Mucosa of descending colon (tissue), 3 donors: Measurements from ENCODE around the gene PCDHGA8. TPM values are rescaled to one million over a fixed set of nuclear protein-coding genes. Genes with fewer than 3 reads are reported as not detected.
A peak's percentile ranks its signal among the peaks of the same experiment; 100 is the strongest.

ENCODE experiments used
- ATAC-seq: fragments of 200-7000 bp; cut with Tn5 transposase; one replicate; pipeline ENCODE4 v1.9.1; 2020; ENCODE audit warnings: mild to moderate bottlenecking, moderate library complexity
- DNase-seq, 3 donors: peaks; one replicate each; pipeline ENCODE4 v3.0.0-alpha.2; 2020
- H3K36me3 ChIP-seq: fragments of 200-600 bp; one replicate; pipeline ENCODE4 v1.8.0; 2021; ENCODE audit warnings: low read depth, mild to moderate bottlenecking
- H3K4me1 ChIP-seq: fragments of 200-600 bp; one replicate; pipeline ENCODE4 v1.8.0; 2021; ENCODE audit warnings: low read depth, mild to moderate bottlenecking
- H3K4me3 ChIP-seq: fragments of 200-600 bp; one replicate; pipeline ENCODE4 v1.8.0; 2021; ENCODE audit warnings: mild to moderate bottlenecking
- H3K9me3 ChIP-seq: fragments of 200-600 bp; one replicate; pipeline ENCODE4 v1.8.0; 2021; ENCODE audit warnings: mild to moderate bottlenecking
- CTCF ChIP-seq: fragments of 200-600 bp; IDR thresholded peaks from one replicate; pipeline ENCODE4 v1.8.0; 2022; ENCODE audit warnings: antibody characterized with exemption, mild to moderate bottlenecking
- intact Hi-C, 2 donors: fragments of 100-400 bp; cut with DNase I in 1 of 2; cut with micrococcal nuclease in 1 of 2; formaldehyde crosslinking; loops; one replicate each; pipeline versions ENCODE4 v1.11.0 to v1.11.1; 2022; cut with DNase I, micrococcal nuclease
- total RNA-seq, 3 donors: library from RNA; stranded (reverse); fragmentation: NEBNext Ultra II Directional in 2 of 3; extraction: Animal tissue kit (Norgen Biotek cat#: 25700) in 2 of 3; gene quantifications; one replicate each; pipeline versions ENCODE4 v1.2.1 to v1.2.4, GENCODE V29; 2021 to 2023
- donor health status: DM: no; HTN: no; CAD: no; lungs with moderate emphysema.
- donor health status: DM: no; HTN: no; CAD: no.
- donor health status: DM: no; HTN: yes; CAD: no.

The PCDHGA8 gene
- total RNA-seq, 3 donors from 2014 or later, result 0.78 to 3.8 (median 0.87) TPM

- no peak for ATAC-seq
- no peak for DNase-seq
- intact Hi-C loops, result no loop called here
Measured at GRCh38 chr5:141356950-141357349, 35.5 kb upstream of the PCDHGA8 start.

GRCh38 chr5:141359790-141360426 is 32.5 kb upstream of the PCDHGA8 start, which contains the start of gene PCDHGB2:
Gene PCDHGB2 (plus strand): TSS chr5:141359994. CDS start chr5:141360136, 142 bp downstream.
- no peak for TF ChIP-seq CTCF
- H3K36me3 ChIP-seq, result no peaks in the 10 kb centered on the region
- H3K4me1 ChIP-seq, result no peaks in the 10 kb centered on the region
- ATAC-seq (peak; percentile 33), DNase-seq (no peak)
- intact Hi-C loops, result no loop called here
- peaks cover 56% of the 10 kb centered on the region for H3K9me3 ChIP-seq
- H3K4me3 ChIP-seq, result no peak within 1 kb of the TSS

More at GRCh38 chr5:141356950-141357349, 35.5 kb upstream of the PCDHGA8 start:
- Histone ChIP-seq H3K4me3 (no peak overlapping the region), H3K36me3 (no peaks in the 10 kb centered on the region), H3K4me1 (no peaks in the 10 kb centered on the region), H3K9me3 (peaks cover 47% of the 10 kb centered on the region)
- no peak for TF ChIP-seq CTCF

GRCh38 chr5:141360685-141361084 is 31.7 kb upstream of the PCDHGA8 start:
- Histone ChIP-seq H3K9me3 (peaks cover 56% of the 10 kb centered on the region), H3K4me3 (no peak overlapping the region), H3K4me1 (no peaks in the 10 kb centered on the region), H3K36me3 (no peaks in the 10 kb centered on the region)
- no peak for DNase-seq
- ATAC-seq, result no peak
- TF ChIP-seq CTCF, result no peak
- intact Hi-C loops, result no loop called here

- no peak overlapping the region for H3K4me3 ChIP-seq
- H3K4me1 ChIP-seq, result no peaks in the 10 kb centered on the region
- peaks cover 68% of the 10 kb centered on the region for H3K9me3 ChIP-seq
- no peak for TF ChIP-seq CTCF
- intact Hi-C loops, result no loop called here
- no peak for DNase-seq
- no peak for ATAC-seq
- no peaks in the 10 kb centered on the region for H3K36me3 ChIP-seq
Measured at GRCh38 chr5:141362719-141363118, 29.7 kb upstream of the PCDHGA8 start.

GRCh38 chr5:141363952-141364660 is 28.3 kb upstream of the PCDHGA8 start, which contains the start of gene PCDHGA5:
Gene PCDHGA5 (plus strand): TSS chr5:141364162. CDS start chr5:141364331, 169 bp downstream.
- Histone ChIP-seq H3K9me3 (peaks cover 72% of the 10 kb centered on the region), H3K4me1 (no peaks in the 10 kb centered on the region), H3K4me3 (no peak within 1 kb of the TSS), H3K36me3 (no peaks in the 10 kb centered on the region)
- ATAC-seq (no peak), DNase-seq (no peak)
- intact Hi-C loops, result no loop called here
- no peak for TF ChIP-seq CTCF
